GM21529 (cell line): Measurements from ENCODE around the gene CRELD2.

Source experiments
- ATAC-seq: cut with Tn5 transposase; IDR thresholded peaks from one replicate; pipeline ENCODE4 v1.9.1; 2021; ENCODE audit not compliant: unreplicated experiment

CRELD2 gene

DNA sequence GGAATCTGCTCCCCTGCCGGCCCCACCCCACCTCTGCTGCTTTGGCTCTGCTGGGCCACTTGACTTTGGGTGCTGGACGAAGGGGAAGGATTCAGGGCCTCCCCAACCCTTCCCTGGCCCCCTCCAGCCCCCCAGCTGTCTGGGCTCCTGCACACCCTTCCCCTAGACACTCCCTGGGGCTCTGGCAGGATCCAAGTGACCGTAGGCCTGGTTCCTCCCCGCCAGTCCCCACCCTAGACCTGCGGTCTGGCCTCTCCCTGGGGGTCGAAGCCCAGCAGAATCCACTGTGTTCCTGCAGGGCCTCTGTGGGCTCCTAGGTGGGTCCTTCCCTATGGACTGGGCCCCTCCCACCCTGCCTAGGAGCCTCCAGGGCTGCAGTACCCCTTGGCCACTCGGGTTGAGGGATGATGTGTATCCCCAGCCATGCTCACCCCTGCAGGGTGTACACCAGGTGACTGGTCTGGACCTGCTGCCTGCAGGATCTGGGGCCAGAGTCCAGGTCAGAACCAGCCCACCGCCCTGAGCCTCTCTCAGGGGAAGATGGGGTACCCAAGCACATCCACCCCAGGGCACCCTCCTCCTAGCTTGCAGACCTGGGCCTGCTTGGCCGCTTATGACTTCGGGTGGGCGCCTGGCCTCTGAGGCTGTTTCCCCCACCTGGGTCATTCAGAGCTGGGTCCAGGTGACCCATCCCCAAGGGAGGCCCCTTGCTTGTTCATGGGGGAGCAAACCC is 47.8 kb downstream of the CRELD2 start:
- ATAC-seq = no peak

DNA sequence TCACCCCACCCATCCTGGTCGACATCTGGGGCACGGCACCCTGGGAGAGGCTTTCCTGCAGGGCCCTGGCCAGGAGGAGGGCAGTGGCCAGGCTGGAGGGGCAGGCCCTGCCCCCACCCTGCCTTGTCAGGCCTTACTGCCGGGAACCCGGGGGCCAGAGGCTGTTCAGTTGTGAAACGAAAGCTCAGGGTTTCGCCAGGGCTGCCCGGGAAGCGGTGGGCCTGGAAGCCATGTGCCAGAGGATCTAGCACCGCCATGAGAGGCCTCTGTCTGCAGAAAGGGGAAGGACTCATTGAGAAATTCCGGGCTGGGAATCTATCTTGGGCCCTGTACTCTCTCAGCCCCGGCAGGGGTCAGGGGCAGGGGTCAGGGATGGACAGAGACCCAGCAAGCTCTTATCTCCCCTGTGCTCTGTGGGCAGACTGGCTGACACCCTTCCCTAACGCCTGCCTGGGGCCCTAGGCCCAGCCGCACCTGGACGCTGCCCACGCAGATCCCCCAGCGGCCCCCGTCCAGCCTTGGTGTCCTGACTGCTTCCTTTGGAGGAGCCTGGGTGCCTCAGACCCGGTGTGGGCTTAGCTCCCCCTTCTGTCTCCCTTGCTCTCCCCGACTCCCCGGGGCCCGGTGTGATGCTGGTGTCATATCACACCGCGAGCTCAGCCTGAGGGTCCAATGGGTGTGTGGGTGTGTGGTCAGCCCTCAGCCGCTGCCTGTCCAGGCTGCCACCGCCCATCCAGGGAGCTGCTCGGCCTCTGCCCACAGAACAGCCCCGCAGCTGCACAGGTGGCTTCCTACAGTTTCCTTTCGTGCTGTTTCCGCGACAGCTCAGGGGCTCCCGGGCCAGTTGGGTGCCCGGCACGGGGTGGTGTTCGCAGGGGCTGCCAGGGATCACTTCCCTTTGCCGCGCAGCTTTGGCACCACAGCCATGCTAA is 48.6 kb downstream of the CRELD2 start:
- no peak for ATAC-seq

DNA sequence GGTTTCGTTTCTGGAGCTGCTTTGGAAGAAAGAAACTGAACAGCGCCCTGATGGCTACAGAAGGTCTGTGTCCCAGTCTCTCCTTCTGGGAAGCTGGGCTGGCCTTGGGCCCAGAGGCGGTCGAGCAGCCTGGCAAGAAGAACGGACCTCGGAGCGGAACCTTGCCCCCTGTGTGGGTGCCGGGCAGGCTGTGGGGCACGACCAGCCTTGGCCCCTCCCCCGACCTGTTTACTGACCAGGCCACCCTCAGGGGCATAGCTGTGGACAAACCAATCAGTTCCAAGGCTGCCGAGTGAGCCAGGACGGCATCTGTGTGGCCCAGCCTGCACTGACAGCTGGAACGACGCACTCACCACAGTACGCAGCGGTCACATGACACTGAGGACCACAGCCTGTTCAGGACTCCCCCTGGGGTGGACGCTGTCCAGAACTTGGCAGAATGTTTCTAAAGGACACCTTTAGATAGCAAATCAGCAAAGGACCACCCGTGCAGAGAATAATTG is 49.3 kb downstream of the CRELD2 start:
- ATAC-seq = no peak

DNA sequence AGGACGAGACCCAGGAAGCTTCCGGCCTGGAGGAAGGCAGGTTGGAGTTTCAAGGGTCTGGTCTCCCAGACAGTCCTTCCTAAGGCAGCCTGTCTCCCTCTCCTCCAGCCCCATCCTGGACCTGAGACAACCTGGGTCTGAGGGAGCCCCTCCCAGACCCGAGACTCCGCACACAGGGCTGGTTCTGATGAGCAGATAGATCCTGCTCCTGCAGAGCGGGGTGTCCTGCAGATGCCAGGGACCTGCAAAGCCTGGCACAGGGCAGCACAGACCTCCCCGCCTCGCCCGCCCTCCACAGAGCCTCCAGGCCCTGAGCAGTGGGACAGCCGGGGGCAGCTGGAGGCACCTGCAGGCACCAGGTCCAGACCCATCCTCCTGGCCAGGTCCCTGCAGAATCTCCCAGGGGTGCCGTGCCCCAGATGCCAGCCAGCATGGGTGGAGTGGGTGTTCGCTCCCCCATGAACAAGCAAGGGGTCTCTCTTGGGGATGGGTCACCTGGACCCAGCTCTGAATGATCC is 49.9 kb downstream of the CRELD2 start:
- no peak for ATAC-seq

DNA sequence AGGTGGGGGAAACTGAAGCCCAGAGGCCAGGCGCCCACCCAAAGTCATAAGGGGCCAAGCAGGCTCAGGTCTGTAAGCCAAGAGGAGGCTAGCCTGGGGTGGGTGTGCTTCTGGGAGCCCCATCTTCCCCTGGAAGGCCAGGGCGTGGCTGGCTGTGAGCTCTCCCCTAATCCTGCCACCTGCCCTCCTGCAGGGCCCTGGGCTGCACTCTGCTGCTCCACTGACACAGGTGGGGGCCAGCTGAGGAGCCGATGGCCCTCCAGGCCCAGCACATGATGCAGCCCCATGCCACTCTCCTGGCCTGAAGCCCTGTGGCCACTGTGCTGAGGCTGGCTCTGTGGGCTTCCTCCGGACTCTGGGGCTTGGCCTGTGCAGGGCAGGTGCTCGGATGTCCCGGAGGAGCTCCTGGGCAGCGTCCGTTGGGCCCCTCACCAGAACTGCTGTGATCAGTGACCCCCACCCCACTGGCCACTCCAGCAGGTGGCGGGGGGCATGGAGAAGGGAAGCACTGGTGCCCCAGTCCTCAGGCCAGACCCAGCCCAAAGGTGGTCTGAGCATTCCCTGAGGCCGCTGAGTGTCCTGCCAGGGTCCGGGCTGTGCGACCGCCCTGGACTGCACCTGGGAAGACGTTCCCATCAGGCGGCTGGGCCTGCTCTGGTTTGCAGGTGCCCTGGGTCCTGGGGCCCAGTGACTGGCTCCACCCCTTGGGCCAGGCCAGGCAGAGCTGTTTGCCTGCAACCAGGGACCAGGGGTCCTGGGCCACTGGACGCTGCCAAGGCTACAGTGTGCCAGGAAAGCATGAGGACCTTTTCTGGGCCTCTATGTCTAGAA is 50.6 kb downstream of the CRELD2 start:
- no peak for ATAC-seq

DNA sequence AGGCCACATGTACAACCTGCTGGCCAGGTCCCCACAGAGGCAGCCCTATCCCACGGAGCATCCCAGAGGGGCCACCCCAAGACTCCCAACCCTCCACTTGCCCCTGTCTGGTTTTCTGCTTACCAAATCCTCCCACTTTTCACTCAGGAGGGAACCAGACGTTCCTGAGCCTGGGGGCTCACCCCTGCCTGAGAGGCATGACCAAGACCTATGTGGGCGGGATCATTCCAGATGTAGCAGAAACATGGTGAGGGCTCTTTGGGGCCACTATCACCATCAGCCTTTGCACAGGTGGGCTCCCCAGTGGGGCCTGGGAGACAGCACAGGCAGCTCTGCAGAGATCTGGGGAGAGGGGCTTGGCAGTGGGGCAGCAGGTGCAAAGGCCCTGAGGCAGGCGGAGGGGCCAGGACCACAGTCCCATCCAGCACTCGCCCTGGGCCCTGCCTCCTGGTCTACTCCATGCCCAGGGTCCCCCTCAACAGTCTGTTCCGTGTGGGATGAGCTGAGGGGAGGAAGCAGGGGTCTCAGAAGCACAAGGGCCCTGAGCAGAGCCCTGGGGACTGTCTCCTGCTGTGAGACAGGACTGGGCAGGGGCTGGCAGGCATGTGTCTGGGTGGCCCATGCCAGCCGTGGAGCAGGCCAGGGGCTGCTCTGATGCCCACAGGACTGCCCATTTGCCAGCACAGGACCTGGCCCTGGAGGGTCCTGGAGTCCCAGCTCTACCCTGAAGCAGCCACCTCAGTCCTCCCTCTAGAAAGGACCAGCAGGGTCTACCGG is 51.5 kb downstream of the CRELD2 start:
- ATAC-seq = no peak

DNA sequence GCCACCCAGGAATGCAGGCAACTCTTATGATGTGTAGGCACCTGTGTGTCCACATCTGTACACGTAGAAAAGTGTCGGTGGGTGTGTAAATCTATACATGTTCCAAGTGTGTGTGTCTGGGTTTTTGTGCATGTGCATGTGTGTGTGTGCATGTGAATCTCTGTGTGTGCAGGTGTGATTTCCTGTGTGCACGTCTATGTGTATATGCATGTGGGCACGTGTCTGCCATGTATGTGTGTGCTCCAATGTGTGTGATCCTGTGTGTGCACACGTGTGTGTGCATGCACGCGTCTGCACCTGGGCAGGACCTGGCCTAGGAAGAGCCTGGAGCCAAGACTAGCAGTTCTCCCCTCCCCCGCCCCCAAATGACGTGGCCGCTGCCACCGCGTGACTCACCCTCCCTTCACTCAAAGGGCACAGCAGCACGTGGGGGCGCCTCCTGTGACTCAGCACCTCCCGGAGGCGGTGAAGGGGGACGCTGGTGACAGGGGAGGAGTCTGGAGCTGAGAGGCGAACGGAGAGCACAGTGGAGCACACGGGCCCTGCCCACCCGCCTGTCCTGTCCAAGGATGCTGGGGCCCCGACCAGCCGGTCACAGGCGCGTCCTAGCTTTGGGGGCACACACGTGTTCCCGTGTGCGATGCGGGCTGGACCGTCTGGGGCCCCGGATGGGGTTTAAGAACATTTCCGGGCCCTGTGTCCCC is 52.2 kb downstream of the CRELD2 start:
- ATAC-seq = peak; percentile 65

DNA sequence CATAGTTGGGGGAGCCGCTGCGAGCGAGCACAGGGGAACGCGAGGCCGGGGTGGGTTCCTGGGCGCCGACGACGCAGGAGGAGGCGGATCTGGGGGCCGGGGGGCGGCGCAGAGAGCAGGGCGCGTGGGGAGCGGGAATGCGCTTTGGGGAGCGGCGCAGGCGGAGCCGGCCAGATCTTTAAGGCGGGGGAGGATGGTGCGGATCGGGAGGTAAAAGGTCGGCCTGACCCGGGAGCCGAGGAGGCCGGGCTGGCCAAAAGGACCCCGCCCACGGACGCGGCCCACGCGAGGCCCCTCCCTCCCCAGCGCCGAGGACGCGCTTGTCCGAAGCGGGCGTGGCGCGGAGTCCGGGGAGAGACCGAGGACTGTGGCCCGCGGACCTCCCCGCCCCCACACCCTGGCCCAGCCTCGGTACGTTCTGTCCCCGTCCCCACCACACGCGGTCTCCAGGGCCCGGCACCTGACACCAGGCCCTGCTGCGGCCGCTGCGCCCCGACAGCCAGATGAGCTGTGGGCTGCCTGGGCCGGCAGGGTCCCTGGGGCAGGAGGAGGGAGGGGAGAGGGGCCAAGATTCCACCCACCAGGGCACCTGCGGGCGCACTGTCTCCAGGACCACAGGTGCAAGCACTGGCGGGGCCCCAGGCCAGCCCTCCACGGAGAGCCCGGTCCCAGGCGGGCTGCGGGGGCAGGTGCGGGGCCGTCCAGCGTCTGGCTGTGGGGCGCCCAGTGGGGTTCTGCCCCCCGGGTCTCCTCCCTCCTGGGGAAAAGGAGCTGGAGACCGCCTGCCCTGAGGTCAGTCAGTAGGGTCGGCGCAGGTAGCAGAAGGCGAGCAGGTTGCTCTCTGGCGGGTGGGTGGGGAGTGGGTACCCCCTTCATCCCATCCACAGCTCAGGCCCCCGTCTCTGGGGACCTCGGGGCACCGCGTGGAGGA is 53.1 kb downstream of the CRELD2 start:
- peak; percentile 19 for ATAC-seq

DNA sequence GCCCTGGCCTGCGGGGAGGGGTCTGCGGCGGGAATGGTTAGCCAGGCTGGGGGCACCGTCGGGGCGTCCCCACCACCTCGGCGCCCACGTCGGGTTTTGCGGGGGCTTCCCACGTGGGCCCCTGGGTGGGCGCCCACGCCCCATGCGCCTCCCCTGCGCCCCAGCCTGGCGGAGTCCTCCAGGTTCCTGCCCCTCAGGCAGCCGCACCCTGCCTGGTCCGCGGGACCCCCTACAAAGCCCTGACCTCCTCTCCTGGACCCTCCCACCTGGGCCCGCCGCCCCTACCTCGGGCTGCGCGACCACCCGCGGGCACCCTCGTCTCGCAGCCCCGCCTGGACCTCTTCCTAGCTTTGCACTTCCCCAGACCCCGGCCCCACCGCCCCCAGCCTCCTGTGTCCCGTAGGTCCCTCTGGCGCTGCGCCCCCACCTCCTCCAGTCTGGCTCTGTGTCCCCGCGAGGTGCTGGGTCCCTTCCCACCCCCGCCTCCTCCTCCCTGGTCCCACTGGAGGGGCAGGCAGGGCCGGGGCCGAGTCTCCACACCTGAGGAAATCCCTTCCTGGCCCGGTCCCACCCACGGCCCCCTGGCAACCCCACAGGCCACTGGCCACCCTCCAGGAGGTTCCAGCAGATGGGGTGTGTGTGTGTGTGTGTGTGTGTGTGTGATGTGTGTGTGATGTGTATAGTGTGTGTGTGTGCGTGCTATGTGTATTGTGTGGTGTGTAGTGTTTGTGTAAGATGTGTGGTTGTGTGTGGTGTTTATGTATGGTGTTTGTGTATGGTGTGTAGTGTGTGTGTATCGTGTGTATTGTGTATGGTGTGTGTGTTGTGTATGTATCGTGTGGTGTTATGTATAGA is 54.0 kb downstream of the CRELD2 start:
- no peak for ATAC-seq

DNA sequence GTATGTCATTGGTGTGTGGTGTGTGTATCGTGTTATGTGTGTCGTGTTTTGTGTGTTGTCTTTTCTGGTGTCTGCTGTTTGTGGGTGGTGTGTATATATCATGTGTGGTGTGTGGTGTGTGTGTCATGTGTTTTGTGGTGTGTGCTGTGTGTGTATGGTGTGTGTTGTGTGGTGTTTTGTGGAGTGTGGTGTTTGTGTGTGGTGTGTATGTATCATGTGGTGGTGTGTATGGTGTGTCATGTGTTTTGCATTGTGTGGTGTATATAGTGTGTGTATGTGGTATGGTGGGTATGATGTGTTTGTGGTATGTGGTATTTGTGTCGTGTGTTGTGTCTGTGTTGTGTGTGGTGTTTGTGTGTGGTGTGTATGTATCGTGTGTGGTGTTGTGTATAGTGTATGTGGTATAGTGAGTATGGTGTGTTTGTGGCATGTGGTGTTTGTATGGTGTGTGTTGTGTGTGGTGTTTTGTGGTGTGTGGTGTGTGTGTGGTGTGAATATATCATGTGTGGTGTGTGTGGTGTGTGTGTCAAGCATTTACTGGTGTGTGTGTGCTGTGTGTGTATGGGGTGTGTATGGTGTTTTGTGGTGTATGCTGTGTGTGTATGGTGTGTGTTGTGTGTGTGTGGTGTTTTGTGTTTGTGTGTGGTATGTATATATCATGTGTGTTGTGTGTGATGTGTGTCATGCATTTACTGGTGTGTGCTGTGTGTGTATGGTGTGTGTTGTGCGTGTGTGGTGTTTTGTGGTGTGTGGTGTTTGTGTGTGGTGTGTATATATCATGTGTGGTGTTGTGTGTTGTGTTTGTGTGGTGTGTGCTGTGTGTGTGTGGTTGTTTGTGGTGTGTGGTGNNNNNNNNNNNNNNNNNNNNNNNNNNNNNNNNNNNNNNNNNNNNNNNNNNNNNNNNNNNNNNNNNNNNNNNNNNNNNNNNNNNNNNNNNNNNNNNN is 54.9 kb downstream of the CRELD2 start:
- no peak for ATAC-seq

DNA sequence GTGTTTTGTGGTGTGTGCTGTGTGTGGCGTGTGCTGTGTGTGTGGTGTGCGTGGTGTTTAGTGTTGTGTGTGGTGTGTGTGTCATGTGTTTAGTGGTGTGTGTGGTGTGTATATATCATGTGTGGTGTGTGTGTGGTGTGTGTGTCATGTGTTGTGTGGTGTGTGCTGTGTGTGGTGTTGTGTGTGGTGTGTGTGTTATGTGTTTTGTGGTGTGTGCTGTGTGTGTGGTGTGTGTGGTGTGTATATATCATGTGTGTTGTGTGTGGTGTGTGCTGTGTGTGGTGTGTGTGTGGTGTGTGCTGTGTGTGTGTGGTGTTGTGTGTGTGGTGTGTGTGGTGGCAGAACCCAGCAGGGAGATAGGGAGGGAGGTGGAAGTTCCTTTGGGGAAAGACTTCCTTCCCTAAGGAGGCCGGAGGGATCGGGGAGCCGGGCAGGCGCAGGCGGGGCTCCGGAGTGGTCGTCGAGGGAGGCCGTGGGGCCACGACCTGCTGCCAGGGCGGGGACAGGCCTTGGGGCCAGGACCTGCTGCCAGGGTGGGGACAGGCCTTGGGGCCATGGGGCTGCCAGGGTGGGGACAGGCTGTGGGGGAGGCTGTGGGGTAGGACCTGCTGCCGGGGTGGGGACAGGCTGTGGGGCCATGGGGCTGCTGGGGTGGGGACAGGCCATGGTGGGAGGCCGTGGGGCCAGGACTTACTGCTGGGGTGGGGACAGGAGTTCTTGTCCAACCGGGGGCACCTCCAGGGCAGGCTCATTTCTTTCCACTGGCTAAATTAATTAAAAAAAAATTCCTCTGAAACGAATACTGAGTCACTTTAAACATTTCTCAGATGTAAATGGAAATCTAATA is 57.3 kb downstream of the CRELD2 start:
- peak; percentile 14 for ATAC-seq

DNA sequence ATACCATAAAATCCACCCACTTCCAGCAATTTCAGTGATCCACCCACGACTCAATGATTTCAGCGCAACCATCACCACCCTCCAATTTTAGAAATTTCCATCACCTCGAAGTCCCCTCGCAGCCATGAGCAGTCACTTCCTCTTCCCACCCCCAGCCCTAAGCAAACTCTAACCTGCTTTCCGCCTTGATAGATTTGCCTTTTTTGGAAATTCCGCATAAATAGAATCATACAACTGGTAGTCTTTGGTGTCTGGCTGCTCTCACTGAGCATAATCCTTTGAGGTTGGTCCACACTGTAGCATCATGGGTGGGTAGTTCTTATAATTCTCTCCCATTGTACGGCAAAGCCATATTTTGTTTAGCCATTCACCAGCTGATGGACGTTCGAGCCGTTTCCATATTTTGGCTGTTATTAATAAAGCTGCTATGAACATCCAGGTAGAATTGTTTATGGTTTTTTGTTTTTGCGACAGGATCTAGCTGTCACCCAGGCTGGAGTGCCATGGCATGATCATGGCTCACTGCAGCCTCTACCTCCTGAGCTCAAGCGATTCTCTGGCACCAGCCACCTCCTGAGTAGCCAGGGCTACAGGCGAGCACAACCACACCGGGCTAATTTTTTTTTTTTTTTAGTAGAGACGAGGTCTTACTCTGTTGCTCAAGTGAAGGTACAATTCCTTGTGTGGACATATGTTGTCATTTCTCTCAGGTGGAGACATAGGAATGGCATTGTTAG is 58.2 kb downstream of the CRELD2 start:
- peak; percentile 55 for ATAC-seq
